ENCODE measurements around the gene RDH13. TPM values are rescaled to one million over a fixed set of nuclear protein-coding genes. Genes with fewer than 3 reads are reported as not detected.

Gene RDH13
- total and polyA plus RNA-seq, 10 of the 15 experiments (the other 5 are each of a cell fraction or from before 2014, with no cell fraction given), result 1.3 to 11.6 (median 8.9) TPM

DNA sequence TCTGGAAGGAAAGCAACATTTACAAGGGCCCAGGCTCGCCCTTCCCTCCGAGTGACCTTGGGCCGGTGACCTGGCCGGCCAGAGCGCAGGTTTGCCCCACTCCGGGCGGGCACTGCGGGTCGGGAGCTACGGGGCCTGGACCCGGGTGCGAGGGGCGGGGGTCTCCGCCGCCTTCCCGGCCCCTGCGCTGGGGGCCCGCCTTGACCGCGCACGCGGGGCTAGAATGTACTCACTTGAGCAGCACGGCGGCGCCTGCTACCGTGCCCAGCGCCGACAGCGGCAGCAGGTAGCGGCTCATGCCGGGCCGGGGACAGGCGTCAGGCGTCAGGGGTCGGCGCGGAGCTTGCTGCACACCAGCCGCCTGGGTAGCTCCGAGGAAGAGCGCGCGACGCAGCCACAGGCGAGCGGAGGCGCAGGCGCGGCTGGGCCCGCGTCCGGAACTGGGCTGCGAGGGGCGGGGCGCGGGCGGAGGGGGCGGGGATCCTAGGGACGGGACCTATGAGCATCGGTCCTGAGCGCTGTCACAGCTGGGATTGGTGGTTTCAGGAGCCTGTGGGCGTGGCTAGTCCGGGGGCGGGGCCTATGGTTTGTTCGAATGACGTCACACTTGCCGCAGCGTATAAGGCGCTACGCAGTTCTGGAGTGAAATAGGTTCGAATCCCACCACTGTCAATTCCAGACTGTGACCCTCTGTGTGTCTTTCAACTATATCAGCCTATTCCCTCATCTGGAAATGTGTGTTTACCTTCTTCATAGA is at the start of gene RDH13 (continued):
- TF ChIP-seq, protein P1, sequence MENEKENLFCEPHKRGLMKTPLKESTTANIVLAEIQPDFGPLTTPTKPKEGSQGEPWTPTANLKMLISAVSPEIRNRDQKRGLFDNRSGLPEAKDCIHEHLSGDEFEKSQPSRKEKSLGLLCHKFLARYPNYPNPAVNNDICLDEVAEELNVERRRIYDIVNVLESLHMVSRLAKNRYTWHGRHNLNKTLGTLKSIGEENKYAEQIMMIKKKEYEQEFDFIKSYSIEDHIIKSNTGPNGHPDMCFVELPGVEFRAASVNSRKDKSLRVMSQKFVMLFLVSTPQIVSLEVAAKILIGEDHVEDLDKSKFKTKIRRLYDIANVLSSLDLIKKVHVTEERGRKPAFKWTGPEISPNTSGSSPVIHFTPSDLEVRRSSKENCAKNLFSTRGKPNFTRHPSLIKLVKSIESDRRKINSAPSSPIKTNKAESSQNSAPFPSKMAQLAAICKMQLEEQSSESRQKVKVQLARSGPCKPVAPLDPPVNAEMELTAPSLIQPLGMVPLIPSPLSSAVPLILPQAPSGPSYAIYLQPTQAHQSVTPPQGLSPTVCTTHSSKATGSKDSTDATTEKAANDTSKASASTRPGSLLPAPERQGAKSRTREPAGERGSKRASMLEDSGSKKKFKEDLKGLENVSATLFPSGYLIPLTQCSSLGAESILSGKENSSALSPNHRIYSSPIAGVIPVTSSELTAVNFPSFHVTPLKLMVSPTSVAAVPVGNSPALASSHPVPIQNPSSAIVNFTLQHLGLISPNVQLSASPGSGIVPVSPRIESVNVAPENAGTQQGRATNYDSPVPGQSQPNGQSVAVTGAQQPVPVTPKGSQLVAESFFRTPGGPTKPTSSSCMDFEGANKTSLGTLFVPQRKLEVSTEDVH (IDR thresholded peaks at IDR 0.05; ENCODE audit: low read depth, partially characterized antibody), result no peak
- TF ChIP-seq ZNF592 (IDR thresholded peaks at IDR 0.05) (no peak), BMI1 (IDR thresholded peaks at IDR 0.05; ENCODE audit: borderline replicate concordance) (no peak), EGR1 (IDR thresholded peaks at IDR 0.05; ENCODE audit: borderline replicate concordance in 1 of 2, low read depth in 2 of 2, low read length in 2 of 2) (0 out of 3 replicates have a peak, but pooled peaks of 1 of the 2 experiments have one; percentile 11), CREM (IDR thresholded peaks at IDR 0.05; ENCODE audit: low read depth) (peak; percentile 76), BCL11A (IDR thresholded peaks at IDR 0.05; ENCODE audit: low read depth, low read length) (no peak), CHD1 (IDR thresholded peaks at IDR 0.05; ENCODE audit: low read depth, low read length) (no peak), GATAD2B (conservative IDR thresholded peaks at IDR 0.05; ENCODE audit: low read depth) (no peak), NFYB (IDR thresholded peaks at IDR 0.05; ENCODE audit: insufficient read depth, low read depth, low read length) (peak; percentile 84), ATF7 (IDR thresholded peaks at IDR 0.05; ENCODE audit: low read depth) (peak; percentile 99)

Measured in GM12878 (cell line).